B cell (primary cell): ENCODE measurements around the gene RFC2. TPM values are rescaled to one million over a fixed set of nuclear protein-coding genes. Genes with fewer than 3 reads are reported as not detected.

Experiments
- ATAC-seq: fragments of 200-7000 bp; cut with Tn5 transposase; one replicate; pipeline ENCODE4 v1.10.0; 2021; ENCODE audit warnings: low read depth, mild to moderate bottlenecking, moderate number of reproducible peaks, moderate library complexity
- CTCF ChIA-PET: fragments of 350-600 bp; sonication (Branson Sonifier 250); formaldehyde crosslinking; loops from one replicate; lab custom pipeline; 2021; ENCODE audit warnings: antibody characterized with exemption, inconsistent platforms; lab: Charles Lee
- POLR2A ChIA-PET: fragments of 350-600 bp; sonication (Branson Sonifier 250); formaldehyde crosslinking; loops from one replicate; lab custom pipeline; 2021; ENCODE audit warnings: antibody characterized with exemption; lab: Charles Lee
- DNase-seq: peaks from one replicate; pipeline ENCODE4 v3.0.0; 2013
- H2AFZ ChIP-seq: 2 replicates; pipeline ENCODE4 v1.6.1; 2012; ENCODE audit warnings: mild to moderate bottlenecking, low read depth, low read length; ENCODE audit not compliant: insufficient read depth, poor library complexity, severe bottlenecking
- H3K27ac ChIP-seq, 2 donors: 1 replicate in 1 of 2; 2 replicates in 1 of 2; pipeline ENCODE4 v1.5.1; 2012 to 2013; ENCODE audit warnings: low read length in 2 of 2, mild to moderate bottlenecking in 2 of 2, moderate library complexity in 1 of 2
- H3K27me3 ChIP-seq, 4 experiments: fragments of 200-600 bp in 1 of 4; sonication (generic) in 1 of 4; replicated peaks in 1 of 4; 1 replicate in 2 of 4; 2 replicates in 2 of 4; pipeline versions ENCODE4 v1.6.1 to v1.7.0; 2013 to 2016; ENCODE audit warnings: low read length in 3 of 4, mild to moderate bottlenecking in 2 of 4, mixed read lengths in 1 of 4, moderate library complexity in 1 of 4; ENCODE audit not compliant: insufficient read depth in 4 of 4, control insufficient read depth in 3 of 4; ENCODE audit errors: control extremely low read depth in 1 of 4
- H3K36me3 ChIP-seq, 2 experiments: replicated peaks in 1 of 2; 1 replicate in 1 of 2; 2 replicates in 1 of 2; pipeline versions ENCODE4 v1.6.1 to v1.7.1; 2013; ENCODE audit warnings: low read length in 1 of 2; ENCODE audit not compliant: insufficient read depth in 2 of 2, control insufficient read depth in 1 of 2; ENCODE audit errors: control extremely low read depth in 1 of 2, extremely low read depth in 1 of 2
- H3K4me1 ChIP-seq, 2 donors: fragments of 200-600 bp in 1 of 2; sonication (generic) in 1 of 2; 1 replicate in 1 of 2; 2 replicates in 1 of 2; pipeline versions ENCODE4 v1.5.1 to v1.6.1; 2013 to 2017; ENCODE audit warnings: low read length in 2 of 2; ENCODE audit not compliant: control insufficient read depth in 2 of 2, insufficient read depth in 2 of 2
- H3K4me2 ChIP-seq: replicated peaks from 2 replicates; pipeline ENCODE3; 2012; ENCODE audit warnings: mild to moderate bottlenecking, low read depth, low read length; ENCODE audit not compliant: poor library complexity, severe bottlenecking
- H3K4me3 ChIP-seq, 5 experiments: fragments of 200-600 bp in 1 of 5; sonication (generic) in 1 of 5; 1 replicate in 3 of 5; 2 replicates in 2 of 5; pipeline versions ENCODE4 v1.5.1 to v1.7.0; 2011 to 2016; ENCODE audit warnings: low read length in 4 of 5, mild to moderate bottlenecking in 4 of 5, low read depth in 2 of 5, control low read depth in 1 of 5, moderate library complexity in 1 of 5; ENCODE audit not compliant: insufficient read depth in 1 of 5; ENCODE audit errors: control extremely low read depth in 1 of 5, extremely low read depth in 1 of 5
- H3K79me2 ChIP-seq: fragments of 200-600 bp; sonication (generic); one replicate; pipeline ENCODE4 v1.6.0; 2016; ENCODE audit warnings: low read length; ENCODE audit not compliant: control insufficient read depth, insufficient read depth
- H3K9ac ChIP-seq: fragments of 200-600 bp; sonication (generic); 2 replicates; pipeline ENCODE4 v1.6.1; 2017; ENCODE audit warnings: mild to moderate bottlenecking, low read length, moderate library complexity
- H3K9me3 ChIP-seq, 3 donors: one replicate each; pipeline versions ENCODE4 v1.6.1 to v1.7.1; 2013; ENCODE audit warnings: low read length in 2 of 3; ENCODE audit not compliant: control insufficient read depth in 2 of 3, insufficient read depth in 1 of 3; ENCODE audit errors: control extremely low read depth in 1 of 3
- H4K20me1 ChIP-seq: 2 replicates; pipeline ENCODE4 v1.6.0; 2012; ENCODE audit warnings: mild to moderate bottlenecking, low read length; ENCODE audit not compliant: insufficient read depth, control insufficient read depth, poor library complexity, severe bottlenecking
- H3K27ac Mint-ChIP-seq: one replicate; pipeline ENCODE4 v1.8.0; 2021; ENCODE audit warnings: mixed read lengths
- H3K27me3 Mint-ChIP-seq: one replicate; pipeline ENCODE4 v1.8.0; 2021; ENCODE audit warnings: mixed read lengths
- H3K4me1 Mint-ChIP-seq: one replicate; pipeline ENCODE4 v1.8.0; 2021; ENCODE audit warnings: mixed read lengths
- H3K4me3 Mint-ChIP-seq: one replicate; pipeline ENCODE4 v1.8.0; 2021; ENCODE audit warnings: mixed read lengths
- H3K9me3 Mint-ChIP-seq: one replicate; pipeline ENCODE4 v1.8.0; 2022; ENCODE audit warnings: mixed read lengths; ENCODE audit not compliant: insufficient read depth
- EZH2 ChIP-seq: IDR thresholded peaks from 2 replicates; pipeline ENCODE4 v1.6.1; 2012; ENCODE audit warnings: borderline replicate concordance, low read depth, mild to moderate bottlenecking, moderate library complexity, low read length; ENCODE audit not compliant: insufficient read depth, poor library complexity, severe bottlenecking
- WGBS: methylation state at CpG from one replicate; pipeline ENCODE4 v1.1.5; 2013; ENCODE audit warnings: missing lambda C conversion rate; ENCODE audit not compliant: insufficient coverage; 5-methylcytosine and 5-hydroxymethylcytosine counted together
- intact Hi-C: fragments of 100-400 bp; cut with micrococcal nuclease; formaldehyde crosslinking; loops from one replicate; pipeline ENCODE4 v1.10.0; 2022
- polyA plus RNA-seq: library from polyadenylated mRNA; depleted of rRNA; stranded (reverse); fragments of >200 nt; gene quantifications from 2 replicates; pipeline ENCODE4 v1.2.3, GENCODE V29; 2012
- total RNA-seq, 2 donors: library from RNA; stranded (reverse); fragments of 120-200 nt in 1 of 2; gene quantifications; 1 replicate in 1 of 2; 2 replicates in 1 of 2; pipeline versions ENCODE4 v1.2.3 to v1.2.4, GENCODE V29; 2013 to 2022
- TF ChIP-seq, protein P1 (sequence below): fragments of 200-600 bp; IDR thresholded peaks from one replicate; pipeline ENCODE4 v1.8.0; 2022; ENCODE audit warnings: antibody characterized with exemption, mild to moderate bottlenecking

Gene RFC2
- total and polyA plus RNA-seq, 2 donors (not counting 1 experiment from before 2014, with no cell fraction given), result 20.2 to 36.4 TPM

DNA sequence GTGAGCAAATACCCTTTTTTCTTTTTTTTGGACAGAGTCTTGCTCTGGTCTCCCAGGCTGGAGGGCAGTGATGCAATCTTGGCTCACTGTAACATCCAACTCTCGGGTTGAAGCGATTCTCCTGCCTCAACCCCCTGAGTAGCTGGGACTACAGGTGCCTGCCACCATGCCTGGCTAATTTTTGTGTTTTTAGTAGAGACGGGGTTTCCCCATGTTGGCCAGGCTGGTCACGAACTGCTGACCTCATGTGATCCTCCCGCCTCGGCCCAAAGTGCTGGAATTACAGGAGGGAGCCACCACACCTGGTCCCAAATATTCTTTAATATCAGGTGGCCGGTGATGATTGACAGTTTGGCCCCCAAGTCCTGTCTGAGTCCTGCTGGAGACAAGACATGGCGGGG is 37.8 kb downstream of the RFC2 start:
- no peaks in the 10 kb centered on the region for H3K27me3 ChIP-seq
- H4K20me1 ChIP-seq, result peaks cover 54% of the 10 kb centered on the region
- H3K79me2 ChIP-seq, result peaks cover 48% of the 10 kb centered on the region
- peak overlapping the region; percentile 92 for H3K27ac Mint-ChIP-seq
- 9% methylated on average over 8 of the region's 8 CpGs for WGBS
- H3K9me3 Mint-ChIP-seq, result no peaks in the 10 kb centered on the region
- ChIA-PET POLR2A (interaction anchor here (3.0 kb wide), 1 partner anchor 13 kb away, joined by 19 read pairs; no protein-coding TSS in a partner anchor), CTCF (interaction anchor here (4.4 kb wide), 1 partner anchor 9 kb away, joined by 39 read pairs; no protein-coding TSS in a partner anchor)
- H2AFZ ChIP-seq, result no peak overlapping the region
- peak overlapping the region; percentile 64 to 70 for H3K27ac ChIP-seq
- H3K4me1 ChIP-seq, result peaks cover 56 to 79% of the 10 kb centered on the region in 2 donors
- H3K4me3 ChIP-seq, result no peak overlapping the region
- ATAC-seq (no peak), DNase-seq (peak; percentile 58)
- peak overlapping the region; percentile 69 for H3K4me2 ChIP-seq
- peaks cover 1 to 61% of the 10 kb centered on the region in 2 experiments for H3K36me3 ChIP-seq
- intact Hi-C loops, result no loop called here
- peaks cover 58% of the 10 kb centered on the region for H3K4me1 Mint-ChIP-seq
- TF ChIP-seq EZH2, result no peak
- TF ChIP-seq, protein P1, sequence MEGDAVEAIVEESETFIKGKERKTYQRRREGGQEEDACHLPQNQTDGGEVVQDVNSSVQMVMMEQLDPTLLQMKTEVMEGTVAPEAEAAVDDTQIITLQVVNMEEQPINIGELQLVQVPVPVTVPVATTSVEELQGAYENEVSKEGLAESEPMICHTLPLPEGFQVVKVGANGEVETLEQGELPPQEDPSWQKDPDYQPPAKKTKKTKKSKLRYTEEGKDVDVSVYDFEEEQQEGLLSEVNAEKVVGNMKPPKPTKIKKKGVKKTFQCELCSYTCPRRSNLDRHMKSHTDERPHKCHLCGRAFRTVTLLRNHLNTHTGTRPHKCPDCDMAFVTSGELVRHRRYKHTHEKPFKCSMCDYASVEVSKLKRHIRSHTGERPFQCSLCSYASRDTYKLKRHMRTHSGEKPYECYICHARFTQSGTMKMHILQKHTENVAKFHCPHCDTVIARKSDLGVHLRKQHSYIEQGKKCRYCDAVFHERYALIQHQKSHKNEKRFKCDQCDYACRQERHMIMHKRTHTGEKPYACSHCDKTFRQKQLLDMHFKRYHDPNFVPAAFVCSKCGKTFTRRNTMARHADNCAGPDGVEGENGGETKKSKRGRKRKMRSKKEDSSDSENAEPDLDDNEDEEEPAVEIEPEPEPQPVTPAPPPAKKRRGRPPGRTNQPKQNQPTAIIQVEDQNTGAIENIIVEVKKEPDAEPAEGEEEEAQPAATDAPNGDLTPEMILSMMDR, result no peak
- peak overlapping the region; percentile 9 for H3K9ac ChIP-seq
- H3K4me3 Mint-ChIP-seq, result peak overlapping the region; percentile 81
- H3K27me3 Mint-ChIP-seq, result no peaks in the 10 kb centered on the region
- H3K9me3 ChIP-seq, result peaks cover 0 to 10% (median 0%) of the 10 kb centered on the region in 3 donors

- peaks cover 54% of the 10 kb centered on the region for H4K20me1 ChIP-seq
- no peak for TF ChIP-seq EZH2
- TF ChIP-seq, protein P1, result no peak
- peak overlapping the region; percentile 64 to 70 for H3K27ac ChIP-seq
- H3K27me3 Mint-ChIP-seq, result no peaks in the 10 kb centered on the region
- H3K27ac Mint-ChIP-seq, result peak overlapping the region; percentile 92
- CTCF ChIA-PET, result interaction anchor here (4.4 kb wide), 1 partner anchor 9 kb away, joined by 39 read pairs; no protein-coding TSS in a partner anchor
- no peaks in the 10 kb centered on the region for H3K27me3 ChIP-seq
- H3K9me3 ChIP-seq, result peaks cover 0 to 10% (median 0%) of the 10 kb centered on the region in 3 donors
- ATAC-seq, result no peak
- intact Hi-C loops, result no loop called here
- H3K4me3 ChIP-seq, result no peak overlapping the region
- POLR2A ChIA-PET, result interaction anchor here (3.0 kb wide), 1 partner anchor 14 kb away, joined by 19 read pairs; no protein-coding TSS in a partner anchor
- peaks cover 56 to 79% of the 10 kb centered on the region in 2 donors for H3K4me1 ChIP-seq
- H3K9me3 Mint-ChIP-seq, result no peaks in the 10 kb centered on the region
- DNase-seq, result no peak
- no peak overlapping the region for H2AFZ ChIP-seq
- H3K4me1 Mint-ChIP-seq, result peaks cover 60% of the 10 kb centered on the region
- peak overlapping the region; percentile 9 for H3K9ac ChIP-seq
- 60% methylated on average over 13 of the region's 15 CpGs for WGBS
- H3K4me2 ChIP-seq, result peak overlapping the region; percentile 69
- H3K36me3 ChIP-seq, result peaks cover 1 to 59% of the 10 kb centered on the region in 2 experiments
- H3K4me3 Mint-ChIP-seq, result peak overlapping the region; percentile 81
- H3K79me2 ChIP-seq, result peaks cover 52% of the 10 kb centered on the region
Measured at GRCh38 chr7:74215921-74216320, 38.3 kb downstream of the RFC2 start.
